ENCODE measurements around the gene PAPPA.

The PAPPA gene

GRCh38 chr9:116382053-116382452 is 228.5 kb downstream of the PAPPA start:
- Histone ChIP-seq H3K9ac (ENCODE audit: low read length in 2 of 2) (no peak overlapping the region), H3K27me3 (ENCODE audit: control insufficient read depth in 1 of 2, insufficient read depth in 2 of 2, low read length in 2 of 2) (no peaks in the 10 kb centered on the region), H3K9me3 (ENCODE audit: control insufficient read depth in 2 of 2, low read length in 2 of 2) (no peaks in the 10 kb centered on the region), H3K4me3 (ENCODE audit: low read length in 2 of 2) (no peak overlapping the region), H3K36me3 (ENCODE audit: control insufficient read depth in 2 of 2, insufficient read depth in 2 of 2, low read length in 2 of 2) (no peaks in the 10 kb centered on the region), H3K4me1 (ENCODE audit: control insufficient read depth, insufficient read depth, low read length) (no peaks in the 10 kb centered on the region), H3K27ac (ENCODE audit: low read length) (no peak overlapping the region)

GRCh38 chr9:116383133-116383532 is 229.5 kb downstream of the PAPPA start:
- no peak overlapping the region for H3K9ac ChIP-seq (ENCODE audit: low read length in 2 of 2)

GRCh38 chr9:116383936-116384335 is 230.3 kb downstream of the PAPPA start:
- no peak overlapping the region for H3K4me3 ChIP-seq (ENCODE audit: low read length in 2 of 2)

More at GRCh38 chr9:116383133-116383532, 229.5 kb downstream of the PAPPA start:
- Histone ChIP-seq H3K36me3 (ENCODE audit: control insufficient read depth in 2 of 2, insufficient read depth in 2 of 2, low read length in 2 of 2) (no peaks in the 10 kb centered on the region), H3K27me3 (ENCODE audit: control insufficient read depth in 1 of 2, insufficient read depth in 2 of 2, low read length in 2 of 2) (no peaks in the 10 kb centered on the region), H3K9me3 (ENCODE audit: control insufficient read depth in 2 of 2, low read length in 2 of 2) (no peaks in the 10 kb centered on the region), H3K4me1 (ENCODE audit: control insufficient read depth, insufficient read depth, low read length) (no peaks in the 10 kb centered on the region), H3K4me3 (ENCODE audit: low read length in 2 of 2) (no peak overlapping the region), H3K27ac (ENCODE audit: low read length) (no peak overlapping the region)

GRCh38 chr9:116387934-116388698 is 234.5 kb downstream of the PAPPA start:
- Histone ChIP-seq H3K27ac (ENCODE audit: low read length) (no peak overlapping the region), H3K4me1 (ENCODE audit: control insufficient read depth, insufficient read depth, low read length) (no peaks in the 10 kb centered on the region), H3K9ac (ENCODE audit: low read length in 2 of 2) (no peak overlapping the region), H3K9me3 (ENCODE audit: control insufficient read depth in 2 of 2, low read length in 2 of 2) (no peaks in the 10 kb centered on the region), H3K27me3 (ENCODE audit: control insufficient read depth in 1 of 2, insufficient read depth in 2 of 2, low read length in 2 of 2) (no peaks in the 10 kb centered on the region), H3K4me3 (ENCODE audit: low read length in 2 of 2) (no peak overlapping the region), H3K36me3 (ENCODE audit: control insufficient read depth in 2 of 2, insufficient read depth in 2 of 2, low read length in 2 of 2) (peaks cover 0 to 10% of the 10 kb centered on the region in 2 donors)

More at GRCh38 chr9:116383936-116384335, 230.3 kb downstream of the PAPPA start:
- H3K9ac ChIP-seq (ENCODE audit: low read length in 2 of 2): no peak overlapping the region
- H3K4me1 ChIP-seq (ENCODE audit: control insufficient read depth, insufficient read depth, low read length): no peaks in the 10 kb centered on the region
- no peaks in the 10 kb centered on the region for H3K36me3 ChIP-seq (ENCODE audit: control insufficient read depth in 2 of 2, insufficient read depth in 2 of 2, low read length in 2 of 2)
- no peak overlapping the region for H3K27ac ChIP-seq (ENCODE audit: low read length)
- H3K27me3 ChIP-seq (ENCODE audit: control insufficient read depth in 1 of 2, insufficient read depth in 2 of 2, low read length in 2 of 2): no peaks in the 10 kb centered on the region
- H3K9me3 ChIP-seq (ENCODE audit: control insufficient read depth in 2 of 2, low read length in 2 of 2): no peaks in the 10 kb centered on the region

GRCh38 chr9:116389541-116390302 is 236.1 kb downstream of the PAPPA start:
- Histone ChIP-seq H3K9ac (ENCODE audit: low read length in 2 of 2) (no peak overlapping the region), H3K27me3 (ENCODE audit: control insufficient read depth in 1 of 2, insufficient read depth in 2 of 2, low read length in 2 of 2) (no peaks in the 10 kb centered on the region), H3K27ac (ENCODE audit: low read length) (no peak overlapping the region), H3K9me3 (ENCODE audit: control insufficient read depth in 2 of 2, low read length in 2 of 2) (no peaks in the 10 kb centered on the region), H3K4me1 (ENCODE audit: control insufficient read depth, insufficient read depth, low read length) (no peaks in the 10 kb centered on the region), H3K36me3 (ENCODE audit: control insufficient read depth in 2 of 2, insufficient read depth in 2 of 2, low read length in 2 of 2) (peaks cover 0 to 10% of the 10 kb centered on the region in 2 donors), H3K4me3 (ENCODE audit: low read length in 2 of 2) (no peak overlapping the region)

GRCh38 chr9:116390303-116391228 is 237.0 kb downstream of the PAPPA start:
- Histone ChIP-seq H3K4me1 (ENCODE audit: control insufficient read depth, insufficient read depth, low read length) (no peaks in the 10 kb centered on the region), H3K9me3 (ENCODE audit: control insufficient read depth in 2 of 2, low read length in 2 of 2) (no peaks in the 10 kb centered on the region), H3K27ac (ENCODE audit: low read length) (no peak overlapping the region), H3K27me3 (ENCODE audit: control insufficient read depth in 1 of 2, insufficient read depth in 2 of 2, low read length in 2 of 2) (no peaks in the 10 kb centered on the region), H3K9ac (ENCODE audit: low read length in 2 of 2) (no peak overlapping the region), H3K4me3 (ENCODE audit: low read length in 2 of 2) (no peak overlapping the region), H3K36me3 (ENCODE audit: control insufficient read depth in 2 of 2, insufficient read depth in 2 of 2, low read length in 2 of 2) (peaks cover 0 to 10% of the 10 kb centered on the region in 2 donors)

GRCh38 chr9:116391306-116391900 is 237.8 kb downstream of the PAPPA start:
- no peaks in the 10 kb centered on the region for H3K9me3 ChIP-seq (ENCODE audit: control insufficient read depth in 2 of 2, low read length in 2 of 2)
- H3K36me3 ChIP-seq (ENCODE audit: control insufficient read depth in 2 of 2, insufficient read depth in 2 of 2, low read length in 2 of 2): peaks cover 0 to 12% of the 10 kb centered on the region in 2 donors
- no peak overlapping the region for H3K27ac ChIP-seq (ENCODE audit: low read length)

GRCh38 chr9:116393198-116393597 is 239.6 kb downstream of the PAPPA start:
- H3K4me1 ChIP-seq (ENCODE audit: control insufficient read depth, insufficient read depth, low read length): no peaks in the 10 kb centered on the region
- H3K27me3 ChIP-seq (ENCODE audit: control insufficient read depth in 1 of 2, insufficient read depth in 2 of 2, low read length in 2 of 2): no peaks in the 10 kb centered on the region

More at GRCh38 chr9:116391306-116391900, 237.8 kb downstream of the PAPPA start:
- Histone ChIP-seq H3K4me3 (ENCODE audit: low read length in 2 of 2) (no peak overlapping the region), H3K27me3 (ENCODE audit: control insufficient read depth in 1 of 2, insufficient read depth in 2 of 2, low read length in 2 of 2) (no peaks in the 10 kb centered on the region), H3K9ac (ENCODE audit: low read length in 2 of 2) (no peak overlapping the region), H3K4me1 (ENCODE audit: control insufficient read depth, insufficient read depth, low read length) (no peaks in the 10 kb centered on the region)

GRCh38 chr9:116394070-116394469 is 240.5 kb downstream of the PAPPA start:
- Histone ChIP-seq H3K27me3 (ENCODE audit: control insufficient read depth in 1 of 2, insufficient read depth in 2 of 2, low read length in 2 of 2) (no peaks in the 10 kb centered on the region), H3K36me3 (ENCODE audit: control insufficient read depth in 2 of 2, insufficient read depth in 2 of 2, low read length in 2 of 2) (peaks cover 0 to 12% of the 10 kb centered on the region in 2 donors), H3K4me3 (ENCODE audit: low read length in 2 of 2) (no peak overlapping the region), H3K4me1 (ENCODE audit: control insufficient read depth, insufficient read depth, low read length) (no peaks in the 10 kb centered on the region), H3K27ac (ENCODE audit: low read length) (no peak overlapping the region), H3K9me3 (ENCODE audit: control insufficient read depth in 2 of 2, low read length in 2 of 2) (no peaks in the 10 kb centered on the region), H3K9ac (ENCODE audit: low read length in 2 of 2) (no peak overlapping the region)

More at GRCh38 chr9:116393198-116393597, 239.6 kb downstream of the PAPPA start:
- H3K27ac ChIP-seq (ENCODE audit: low read length): no peak overlapping the region
- H3K9me3 ChIP-seq (ENCODE audit: control insufficient read depth in 2 of 2, low read length in 2 of 2): no peaks in the 10 kb centered on the region
- H3K36me3 ChIP-seq (ENCODE audit: control insufficient read depth in 2 of 2, insufficient read depth in 2 of 2, low read length in 2 of 2): peaks cover 0 to 12% of the 10 kb centered on the region in 2 donors
- H3K9ac ChIP-seq (ENCODE audit: low read length in 2 of 2): no peak overlapping the region
- no peak overlapping the region for H3K4me3 ChIP-seq (ENCODE audit: low read length in 2 of 2)

Data from stomach smooth muscle (tissue), 2 donors.